IMR-90 (cell line): ENCODE results near the gene AFDN. TPM values are rescaled to one million over a fixed set of nuclear protein-coding genes. Genes with fewer than 3 reads are reported as not detected.

Experiments
- ATAC-seq: fragments of 200-7000 bp; cut with Tn5 transposase; 2 replicates; pipeline ENCODE4 v1.9.1; 2020; ENCODE audit warnings: low read depth, mild to moderate bottlenecking, moderate library complexity
- BruUV-seq: library from RNA; stranded (reverse); fragments of 400-500 nt; replicated peaks from 2 replicates; lab custom pipeline; 2021; lab: Mats Ljungman, UMichigan
- CTCF ChIA-PET: fragments of 300-600 bp; formaldehyde crosslinking; extraction: SDS; loops from one replicate; lab custom pipeline; 2021; ENCODE audit warnings: antibody characterized with exemption; lab: Yijun Ruan, JAX
- POLR2A ChIA-PET: fragments of 300-600 bp; sonication (Branson Sonifier 250); formaldehyde crosslinking; loops from one replicate; lab custom pipeline; 2022; ENCODE audit warnings: antibody characterized with exemption; ENCODE audit not compliant: unreplicated experiment; lab: Charles Lee
- DNase-seq: peaks from one replicate; pipeline ENCODE4 v3.0.0; 2013
- H2AFZ ChIP-seq: replicated peaks from 2 replicates; pipeline ENCODE3; 2013; ENCODE audit warnings: low read length, mild to moderate bottlenecking; ENCODE audit not compliant: poor library complexity
- H2AK5ac ChIP-seq: 2 replicates; pipeline ENCODE4 v1.6.1; 2013; ENCODE audit warnings: low read depth, low read length, inconsistent platforms
- H2AK9ac ChIP-seq: replicated peaks from 2 replicates; pipeline ENCODE3; 2013; ENCODE audit warnings: mild to moderate bottlenecking, low read depth, low read length, moderate library complexity; ENCODE audit not compliant: poor library complexity
- H2BK120ac ChIP-seq: 2 replicates; pipeline ENCODE4 v1.6.1; 2013; ENCODE audit warnings: low read depth, low read length, inconsistent platforms
- H2BK15ac ChIP-seq: 3 replicates; pipeline ENCODE4 v1.6.1; 2013; ENCODE audit warnings: low read depth, low read length, inconsistent platforms
- H2BK20ac ChIP-seq: 2 replicates; pipeline ENCODE4 v1.6.1; 2013; ENCODE audit warnings: low read depth, mild to moderate bottlenecking, inconsistent platforms, low read length, moderate library complexity
- H2BK5ac ChIP-seq: 2 replicates; pipeline ENCODE4 v1.6.1; 2013; ENCODE audit warnings: mild to moderate bottlenecking, low read depth, low read length, inconsistent platforms; ENCODE audit not compliant: poor library complexity, severe bottlenecking
- H3K14ac ChIP-seq: replicated peaks from 2 replicates; pipeline ENCODE4 v1.6.1; 2013; ENCODE audit warnings: low read depth, low read length, inconsistent platforms
- H3K18ac ChIP-seq: 2 replicates; pipeline ENCODE4 v1.6.1; 2013; ENCODE audit warnings: low read depth, low read length, control low read depth
- H3K23ac ChIP-seq: 2 replicates; pipeline ENCODE4 v1.6.1; 2013; ENCODE audit warnings: low read depth, low read length, inconsistent platforms
- H3K27ac ChIP-seq: 2 replicates; pipeline ENCODE4 v1.5.1; 2013; ENCODE audit warnings: mild to moderate bottlenecking, control low read depth, low read length; ENCODE audit not compliant: insufficient read depth
- H3K27me3 ChIP-seq: 2 replicates; pipeline ENCODE4 v1.6.1; 2013; ENCODE audit warnings: low read length; ENCODE audit not compliant: control insufficient read depth, insufficient read depth
- H3K36me3 ChIP-seq: 2 replicates; pipeline ENCODE4 v1.6.1; 2013; ENCODE audit warnings: low read length, mixed read lengths; ENCODE audit not compliant: control insufficient read depth, insufficient read depth
- H3K4ac ChIP-seq: 2 replicates; pipeline ENCODE4 v1.6.1; 2013; ENCODE audit warnings: low read depth, low read length, inconsistent platforms
- H3K4me1 ChIP-seq: 2 replicates; pipeline ENCODE4 v1.6.1; 2013; ENCODE audit warnings: low read length, mixed read lengths; ENCODE audit not compliant: control insufficient read depth, insufficient read depth
- H3K4me2 ChIP-seq: 2 replicates; pipeline ENCODE4 v1.6.1; 2013; ENCODE audit warnings: low read depth, mild to moderate bottlenecking, control low read depth, low read length, moderate library complexity
- H3K4me3 ChIP-seq: 2 replicates; pipeline ENCODE4 v1.5.1; 2013; ENCODE audit warnings: low read depth, mild to moderate bottlenecking, control low read depth, low read length, moderate library complexity; ENCODE audit not compliant: insufficient read depth
- H3K56ac ChIP-seq: 2 replicates; pipeline ENCODE4 v1.6.1; 2013; ENCODE audit warnings: low read length, inconsistent platforms; ENCODE audit not compliant: insufficient read depth; ENCODE audit errors: extremely low read depth
- H3K79me1 ChIP-seq, 2 experiments: 2 replicates each; pipeline ENCODE4 v1.6.1; 2013; ENCODE audit warnings: low read length in 2 of 2, inconsistent platforms in 1 of 2, low read depth in 1 of 2
- H3K9ac ChIP-seq: 2 replicates; pipeline ENCODE4 v1.6.1; 2013; ENCODE audit warnings: low read depth, low read length, control low read depth
- H3K9me1 ChIP-seq: 2 replicates; pipeline ENCODE4 v1.6.1; 2013; ENCODE audit warnings: low read length, inconsistent platforms; ENCODE audit not compliant: insufficient read depth
- H3K9me3 ChIP-seq: 2 replicates; pipeline ENCODE4 v1.6.1; 2013; ENCODE audit warnings: low read length; ENCODE audit not compliant: control insufficient read depth, insufficient read depth
- H4K20me1 ChIP-seq: 2 replicates; pipeline ENCODE4 v1.6.1; 2013; ENCODE audit warnings: low read length, inconsistent platforms; ENCODE audit not compliant: insufficient read depth
- H4K5ac ChIP-seq: 2 replicates; pipeline ENCODE4 v1.6.1; 2013; ENCODE audit warnings: mild to moderate bottlenecking, low read depth, low read length, control low read depth
- H4K8ac ChIP-seq, 2 experiments: 2 replicates each; pipeline ENCODE4 v1.6.1; 2013; ENCODE audit warnings: low read depth in 2 of 2, low read length in 2 of 2, control low read depth in 1 of 2, inconsistent platforms in 1 of 2
- H4K91ac ChIP-seq: 2 replicates; pipeline ENCODE4 v1.6.1; 2013; ENCODE audit warnings: low read depth, low read length, inconsistent platforms; ENCODE audit not compliant: insufficient read depth
- CEBPB ChIP-seq: IDR thresholded peaks from 2 replicates; pipeline ENCODE4 v1.6.1; 2012; ENCODE audit warnings: low read depth, low read length, improper control_type of control experiment
- CHD1 ChIP-seq: IDR thresholded peaks from 2 replicates; pipeline ENCODE4 v1.6.1; 2012; ENCODE audit warnings: low read depth, low read length, improper control_type of control experiment
- FOS ChIP-seq: fragments of 150-350 bp; IDR thresholded peaks from 2 replicates; pipeline ENCODE4 v1.6.1; 2016; ENCODE audit warnings: low read depth, low read length
- MXI1 ChIP-seq: IDR thresholded peaks from 2 replicates; pipeline ENCODE4 v1.6.1; 2012; ENCODE audit warnings: low read depth, mild to moderate bottlenecking, low read length, moderate library complexity, borderline replicate concordance
- NFE2L2 ChIP-seq: fragments of 150-350 bp; IDR thresholded peaks from 2 replicates; pipeline ENCODE4 v1.6.1; 2016; ENCODE audit warnings: low read depth, mild to moderate bottlenecking, low read length
- POLR2A ChIP-seq: IDR thresholded peaks from 2 replicates; pipeline ENCODE4 v1.6.1; 2012; ENCODE audit warnings: mild to moderate bottlenecking, low read depth, low read length
- RCOR1 ChIP-seq: IDR thresholded peaks from 2 replicates; pipeline ENCODE4 v1.6.1; 2012; ENCODE audit warnings: mild to moderate bottlenecking, low read length, improper control_type of control experiment; ENCODE audit not compliant: insufficient replicate concordance
- RFX5 ChIP-seq: IDR thresholded peaks from 2 replicates; pipeline ENCODE4 v1.8.0; 2012; ENCODE audit warnings: low read depth, mild to moderate bottlenecking, low read length, moderate library complexity
- USF2 ChIP-seq: fragments of 150-350 bp; IDR thresholded peaks from 2 replicates; pipeline ENCODE4 v1.6.1; 2017; ENCODE audit warnings: mild to moderate bottlenecking, antibody characterized with exemption, low read length, low read depth
- WGBS, 2 experiments: methylation state at CpG; one replicate each; pipeline versions ENCODE4 v1.1.5 to v1.1.7; 2013; ENCODE audit warnings: missing lambda C conversion rate in 2 of 2; ENCODE audit not compliant: insufficient read length in 1 of 2; ENCODE audit errors: extremely low coverage in 2 of 2; 5-methylcytosine and 5-hydroxymethylcytosine counted together
- dilution Hi-C: fragments of 300-500 bp; cut with HindIII; formaldehyde crosslinking; loops from one replicate; pipeline ENCODE4 v1.14.3; 2018; ENCODE audit warnings: low sequenced_read_pairs; ENCODE audit not compliant: unreplicated experiment
- in situ Hi-C: fragments of 300-500 bp; cut with MboI; formaldehyde crosslinking; loops from 3 replicates; pipeline ENCODE4 v1.14.3; 2019; ENCODE audit warnings: low sequenced_read_pairs, inconsistent platforms, mixed read lengths
- intact Hi-C: fragments of 100-400 bp; cut with micrococcal nuclease; formaldehyde crosslinking; loops from 2 replicates; pipeline ENCODE4 v1.10.0; 2022
- polyA plus RNA-seq, 3 experiments: library from polyadenylated mRNA; depleted of rRNA; stranded (reverse); fragments of >200 nt; gene quantifications; 2 replicates each; pipeline ENCODE4 v1.2.3, GENCODE V29; 2012; ENCODE audit warnings: low replicate concordance in 1 of 3
- total RNA-seq: library from RNA; depleted of rRNA; stranded (reverse); fragments of >200 nt; gene quantifications from 2 replicates; pipeline ENCODE4 v1.2.3, GENCODE V29; 2012

Gene AFDN
- total and polyA plus RNA-seq, 2 of the 4 experiments (the other 2 are of a cell fraction): 11.6 to 20.8 TPM

- no peak for TF ChIP-seq NFE2L2
These were observed 27.5 kb upstream of the AFDN start (continued) for GRCh38 chr6:167799033-167799821.

DNA sequence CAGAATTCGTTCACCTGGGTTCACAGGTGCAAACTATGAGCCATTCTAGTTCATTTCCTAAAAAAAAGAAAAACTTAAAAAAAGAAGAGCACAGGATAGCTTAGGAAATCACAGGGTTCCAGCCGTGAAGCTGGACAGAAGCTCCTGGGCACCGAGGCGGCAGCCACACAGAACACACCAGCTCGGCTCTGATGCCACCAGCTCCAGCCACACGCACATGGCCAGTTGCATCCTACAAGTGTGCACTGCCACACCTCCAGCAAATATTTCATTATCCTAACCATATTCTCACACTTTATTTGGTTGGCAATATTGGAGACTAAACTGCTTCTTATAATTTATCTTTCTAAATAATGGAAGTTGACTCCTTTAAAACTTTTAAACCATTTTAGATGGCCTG is 26.2 kb upstream of the AFDN start:
- no peak overlapping the region for H3K18ac ChIP-seq
- ChIA-PET POLR2A (no interaction called here), CTCF (no interaction called here)
- no peaks in the 10 kb centered on the region for H3K9me1 ChIP-seq
- H4K8ac ChIP-seq: no peak overlapping the region
- in situ Hi-C loops: no loop called here
- no peak overlapping the region for H3K9ac ChIP-seq
- intact Hi-C loops: no loop called here
- H4K91ac ChIP-seq: no peak overlapping the region
- ATAC-seq: no peak
- no peaks in the 10 kb centered on the region for H3K79me1 ChIP-seq
- H3K23ac ChIP-seq: no peak overlapping the region
- H3K9me3 ChIP-seq: no peaks in the 10 kb centered on the region
- H4K5ac ChIP-seq: no peak overlapping the region
- H2BK15ac ChIP-seq: no peak overlapping the region
- no peak overlapping the region for H2AK5ac ChIP-seq
- DNase-seq: no peak
- no peak overlapping the region for H2AFZ ChIP-seq
- H3K4me1 ChIP-seq: no peaks in the 10 kb centered on the region
- no peak overlapping the region for H2BK5ac ChIP-seq
- no peak overlapping the region for H3K56ac ChIP-seq
- H3K36me3 ChIP-seq: no peaks in the 10 kb centered on the region
- dilution Hi-C loops: no loop called here
- no TSS peak for BruUV-seq
- H2AK9ac ChIP-seq: no peak overlapping the region
- H3K14ac ChIP-seq: no peak overlapping the region
- 90% methylated on average over 2 of the region's 6 CpGs; no CpG with 5 or more reads in 1 of the 2 experiments for WGBS, 2 experiments
- no peaks in the 10 kb centered on the region; the same call in 1 of the 2 replicates for H4K20me1 ChIP-seq
- TF ChIP-seq RFX5 (no peak), POLR2A (no peak), NFE2L2 (no peak), FOS (no peak), RCOR1 (no peak), USF2 (no peak), CEBPB (no peak), MXI1 (no peak), CHD1 (no peak)
- peaks cover 5% of the 10 kb centered on the region for H3K27me3 ChIP-seq
- no peak overlapping the region for H2BK20ac ChIP-seq
- no peak overlapping the region for H2BK120ac ChIP-seq
- no peak overlapping the region for H3K27ac ChIP-seq
- H3K4me3 ChIP-seq: no peak overlapping the region
- no peak overlapping the region for H3K4ac ChIP-seq
- H3K4me2 ChIP-seq: no peak overlapping the region
